ENCODE results near the gene CEND1. TPM values are rescaled to one million over a fixed set of nuclear protein-coding genes. Genes with fewer than 3 reads are reported as not detected.
A peak's percentile ranks its signal among the peaks of the same experiment; 100 is the strongest.

Gene CEND1
- total and polyA plus RNA-seq, 2 of the 13 experiments (the other 11 are each of a cell fraction or from before 2014, with no cell fraction given) = not detected

- TF ChIP-seq LCORL (IDR thresholded peaks at IDR 0.05) (no peak), LCORL (CRISPR knock-in tag; IDR thresholded peaks at IDR 0.05) (0 out of 2 replicates have a peak, but pooled peaks have one; percentile 9), SYNCRIP (IDR thresholded peaks at IDR 0.05; ENCODE audit: insufficient read depth, low read depth, low read length) (no peak), BHLHE40 (IDR thresholded peaks at IDR 0.05; ENCODE audit: low read length) (no peak), SAP130 (CRISPR knock-in tag; IDR thresholded peaks at IDR 0.05; ENCODE audit: low read depth) (peak; percentile 82), XRCC5 (optimal IDR thresholded peaks at IDR 0.05; ENCODE audit: low read length) (peak; percentile 24), ELK4 (CRISPR knock-in tag; IDR thresholded peaks at IDR 0.05; ENCODE audit: borderline replicate concordance) (no peak), ZNF607 (CRISPR knock-in tag; IDR thresholded peaks at IDR 0.05; ENCODE audit: borderline replicate concordance) (no peak), RAD21 (CRISPR knock-in tag; IDR thresholded peaks at IDR 0.05) (peak; percentile 12; the same call in 1 of the 2 replicates), SOX5 (CRISPR knock-in tag; IDR thresholded peaks at IDR 0.05; ENCODE audit: borderline replicate concordance) (no peak), ZFP36L1 (CRISPR knock-in tag; IDR thresholded peaks at IDR 0.05) (no peak), NAIF1 (CRISPR knock-in tag; IDR thresholded peaks at IDR 0.05; ENCODE audit: borderline replicate concordance) (no peak), HNF1B (CRISPR knock-in tag; IDR thresholded peaks at IDR 0.05) (no peak), SIN3A (IDR thresholded peaks at IDR 0.05; ENCODE audit: borderline replicate concordance, low read depth, low read length) (peak; percentile 27; the same call in 1 of the 2 replicates), ZNF75D (CRISPR knock-in tag; IDR thresholded peaks at IDR 0.05; ENCODE audit: borderline replicate concordance) (no peak), HMG20A (CRISPR knock-in tag; IDR thresholded peaks at IDR 0.05; ENCODE audit: borderline replicate concordance) (no peak), MED13 (CRISPR knock-in tag; IDR thresholded peaks at IDR 0.05) (peak; percentile 24), ZEB1 (IDR thresholded peaks at IDR 0.05; ENCODE audit: insufficient replicate concordance, low read depth) (no peak), ZNF431 (CRISPR knock-in tag; IDR thresholded peaks at IDR 0.05; ENCODE audit: borderline replicate concordance, low read depth) (peak; percentile 80), NFKBIZ (CRISPR knock-in tag; IDR thresholded peaks at IDR 0.05) (no peak), YY1 (IDR thresholded peaks at IDR 0.05; ENCODE audit: insufficient read depth, insufficient replicate concordance, low read depth, low read length) (peak; percentile 61), ZFP37 (CRISPR knock-in tag; IDR thresholded peaks at IDR 0.05; ENCODE audit: borderline replicate concordance) (no peak), ZNF850 (CRISPR knock-in tag; conservative IDR thresholded peaks at IDR 0.05) (no peak), BRCA1 (CRISPR knock-in tag; IDR thresholded peaks at IDR 0.05) (no peak), ZBTB21 (CRISPR knock-in tag; IDR thresholded peaks at IDR 0.05) (no peak), IRF2 (CRISPR knock-in tag; IDR thresholded peaks at IDR 0.05) (peak; percentile 36; the same call in 1 of the 2 replicates), SIX1 (CRISPR knock-in tag; IDR thresholded peaks at IDR 0.05; ENCODE audit: borderline replicate concordance) (no peak), THAP11 (CRISPR knock-in tag; IDR thresholded peaks at IDR 0.05) (no peak; the same call in 1 of the 2 replicates), ZNF788 (CRISPR knock-in tag; IDR thresholded peaks at IDR 0.05; ENCODE audit: borderline replicate concordance) (peak; percentile 73; the same call in 1 of the 2 replicates), ZNF33A (CRISPR knock-in tag; IDR thresholded peaks at IDR 0.05; ENCODE audit: borderline replicate concordance) (no peak)
These were observed 42.5 kb downstream of the CEND1 start, which contains the start of gene TALDO1 (continued) for GRCh38 chr11:747158-748006.

Measured in HepG2 (cell line).